ENCODE data around the gene ARHGAP26. TPM values are rescaled to one million over a fixed set of nuclear protein-coding genes. Genes with fewer than 3 reads are reported as not detected.

The ARHGAP26 gene
- total RNA-seq, 1 experiment from 2014 or later: 1.7 TPM

DNA sequence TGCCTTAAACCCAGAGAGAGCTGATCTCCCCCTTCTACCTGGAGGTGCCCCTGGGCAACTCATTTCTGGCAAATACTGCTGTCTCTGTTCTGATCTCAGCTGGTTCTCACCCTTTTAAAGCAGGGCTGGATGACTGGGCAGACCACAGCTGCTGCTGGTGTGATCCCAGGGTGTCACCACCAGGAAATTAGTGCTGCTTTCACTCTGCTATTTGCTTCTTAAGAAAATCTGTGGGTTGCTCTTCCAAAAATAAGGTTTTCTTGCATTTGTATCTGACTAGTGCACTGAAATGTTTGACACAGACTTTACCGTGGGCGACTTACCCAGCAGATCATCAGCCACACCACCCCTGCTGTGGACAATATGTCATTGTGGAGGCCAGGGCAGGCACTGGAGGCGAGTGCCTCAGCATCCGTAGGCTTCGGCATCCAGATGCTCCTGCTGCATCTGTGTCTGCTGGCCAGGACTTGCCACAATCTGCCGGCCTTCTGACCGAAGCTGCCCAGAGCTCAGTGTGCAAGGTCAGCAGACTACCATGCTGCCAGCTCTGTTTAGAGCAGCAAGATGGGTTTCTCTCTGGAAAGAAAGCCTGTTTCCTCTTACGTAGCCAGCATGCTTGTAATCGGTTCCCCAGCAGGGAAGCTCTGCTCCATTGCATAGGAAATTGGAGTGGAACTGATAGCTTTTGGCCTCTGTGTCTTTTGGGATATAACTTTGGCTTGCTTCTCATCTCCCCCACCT lies 13.6 kb downstream of the ARHGAP26 start:
- DNase-seq (ENCODE audit: low spot score): no peak

DNA sequence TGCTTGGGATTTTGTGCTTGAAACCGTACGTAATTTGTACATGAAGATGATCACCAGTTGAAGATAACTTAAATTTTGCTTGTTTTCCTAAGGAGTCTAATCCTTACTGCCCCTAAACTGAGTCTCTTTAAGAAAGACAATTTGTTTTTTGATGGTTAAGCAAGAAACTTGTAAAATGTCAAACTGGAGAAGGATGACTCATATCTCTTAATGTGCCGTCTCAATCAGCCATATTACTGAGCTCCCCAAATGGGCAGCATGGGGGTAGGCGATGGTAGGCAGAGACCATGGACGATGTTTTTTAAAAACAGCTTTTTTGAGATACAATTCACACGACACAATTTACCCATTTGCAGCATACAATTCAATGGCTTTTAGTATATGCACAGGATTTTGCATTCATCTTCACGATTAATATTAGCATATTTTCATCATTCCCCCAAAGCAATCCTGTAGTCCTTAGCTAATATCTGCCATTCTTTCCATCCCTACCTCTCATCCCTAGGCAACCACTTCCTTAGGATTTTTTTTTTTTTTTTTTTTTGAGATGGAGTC lies 14.3 kb downstream of the ARHGAP26 start:
- DNase-seq (ENCODE audit: low spot score): no peak

GRCh38 chr5:142785206-142785605 lies 15.0 kb downstream of the ARHGAP26 start:
- no peak for DNase-seq (ENCODE audit: low spot score)

GRCh38 chr5:142789206-142789605 lies 19.0 kb downstream of the ARHGAP26 start:
- no peak for DNase-seq (ENCODE audit: low spot score)

DNA sequence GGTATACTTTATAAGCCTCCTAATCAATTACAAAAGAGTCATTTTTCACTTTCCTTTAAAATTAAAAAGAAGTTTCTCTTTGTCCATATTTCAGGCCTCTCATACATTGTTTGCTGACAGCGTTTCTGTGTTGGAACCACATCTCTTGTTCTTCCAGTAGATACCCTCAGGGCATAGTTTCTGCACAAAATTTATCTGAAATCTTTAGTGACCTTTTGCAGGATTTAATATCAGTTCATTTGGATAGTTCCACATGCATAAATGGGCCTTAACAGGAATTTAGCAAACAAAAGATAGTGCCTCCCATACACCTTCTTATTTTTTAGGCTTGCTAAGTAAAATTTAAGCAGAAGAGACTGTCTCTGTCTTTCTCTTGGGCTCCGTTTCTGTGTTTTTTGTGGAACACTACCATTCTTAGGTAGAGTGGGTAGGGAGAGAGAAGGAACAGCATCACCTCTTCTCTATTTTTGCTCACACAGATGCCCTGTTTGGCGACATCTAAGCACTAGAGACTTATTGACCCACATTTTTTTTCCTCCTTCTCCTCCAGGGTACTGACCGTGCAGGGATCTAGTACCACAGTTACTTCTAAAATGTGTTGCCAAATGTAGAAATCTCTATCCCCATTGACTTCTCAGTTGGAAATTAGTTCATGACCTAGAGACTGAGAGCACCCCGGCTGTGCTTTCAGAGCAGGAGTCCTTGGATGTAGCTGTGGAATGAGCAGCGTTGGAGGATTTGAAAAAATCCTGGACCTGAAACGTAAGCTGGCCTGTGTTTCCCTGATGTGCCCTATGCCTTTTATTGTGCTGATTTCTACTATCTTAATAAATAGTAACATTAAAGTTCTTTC lies 22.1 kb downstream of the ARHGAP26 start:
- DNase-seq (ENCODE audit: low spot score): no peak

GRCh38 chr5:142792865-142793232 lies 22.7 kb downstream of the ARHGAP26 start:
- no peak for DNase-seq (ENCODE audit: low spot score)

- no peak for DNase-seq (ENCODE audit: low spot score)
These were observed 24.4 kb downstream of the ARHGAP26 start for GRCh38 chr5:142794537-142794936.

- no peak for DNase-seq (ENCODE audit: low spot score)
These were observed 25.1 kb downstream of the ARHGAP26 start for GRCh38 chr5:142795251-142795650.

- DNase-seq (ENCODE audit: low spot score): no peak
These were observed 26.4 kb downstream of the ARHGAP26 start for GRCh38 chr5:142796492-142797109.

- DNase-seq (ENCODE audit: low spot score): no peak
These were observed 27.2 kb downstream of the ARHGAP26 start for GRCh38 chr5:142797420-142797819.

DNA sequence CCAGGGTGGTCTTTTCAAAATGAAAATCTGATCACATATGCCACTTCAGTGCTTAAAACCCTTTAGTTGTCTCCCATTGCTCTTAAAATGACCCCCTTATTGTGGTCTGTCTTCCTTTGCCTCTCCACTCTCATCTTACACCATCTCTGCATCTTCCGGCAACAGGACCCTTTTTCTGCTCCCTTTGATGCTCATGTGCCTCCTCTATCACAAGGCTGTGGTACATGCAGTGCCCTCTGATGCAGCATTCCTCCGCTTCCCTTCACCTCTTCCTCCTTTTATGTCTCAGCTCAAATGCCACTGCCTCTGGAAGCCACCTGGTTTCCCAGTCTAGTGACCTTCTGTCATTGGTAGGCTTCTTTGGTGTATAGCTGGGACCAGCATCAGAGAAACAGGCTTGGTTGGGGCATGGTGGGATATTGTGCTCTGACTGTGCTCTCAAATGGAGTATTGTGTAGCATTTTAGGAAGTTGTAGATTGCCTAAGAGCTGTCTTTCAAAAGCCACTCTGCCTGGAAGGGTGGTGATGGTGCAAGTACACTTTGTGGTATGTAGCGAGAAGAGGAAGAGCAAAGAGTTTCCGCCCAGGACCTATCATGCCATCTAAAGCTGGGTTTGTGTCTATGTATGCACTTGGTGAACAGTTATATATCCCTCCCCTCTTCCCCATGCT lies 28.1 kb downstream of the ARHGAP26 start:
- no peak for DNase-seq (ENCODE audit: low spot score)

- no peak for DNase-seq (ENCODE audit: low spot score)
These were observed 30.8 kb downstream of the ARHGAP26 start for GRCh38 chr5:142800776-142801494.

- no peak for DNase-seq (ENCODE audit: low spot score)
These were observed 31.3 kb downstream of the ARHGAP26 start for GRCh38 chr5:142801495-142801871.

GRCh38 chr5:142803428-142804125 lies 33.4 kb downstream of the ARHGAP26 start:
- no peak for DNase-seq (ENCODE audit: low spot score)

DNA sequence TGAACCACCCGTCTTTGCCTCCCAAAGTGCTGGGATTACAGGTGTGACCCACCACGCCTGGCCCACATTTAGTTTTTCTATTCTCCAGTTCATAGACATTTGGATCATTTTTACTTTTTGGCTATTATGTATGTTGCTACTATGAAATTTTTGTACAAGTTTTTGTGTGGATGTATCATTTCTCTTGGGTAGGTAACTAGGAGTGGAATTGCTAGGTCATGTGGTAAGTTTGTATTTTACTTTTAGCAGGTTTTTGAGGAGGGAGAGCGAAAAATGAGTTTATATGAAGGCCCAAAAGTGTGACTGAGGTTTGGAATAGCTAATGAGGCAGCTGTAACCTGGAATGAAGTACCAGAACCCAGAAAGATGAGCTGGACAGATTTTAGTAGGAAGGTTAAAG lies 35.2 kb downstream of the ARHGAP26 start:
- DNase-seq (ENCODE audit: low spot score): no peak

- no peak for DNase-seq (ENCODE audit: low spot score)
These were observed 36.7 kb downstream of the ARHGAP26 start for GRCh38 chr5:142806841-142807267.

GRCh38 chr5:142807372-142807911 lies 37.3 kb downstream of the ARHGAP26 start:
- DNase-seq (ENCODE audit: low spot score): no peak

DNA sequence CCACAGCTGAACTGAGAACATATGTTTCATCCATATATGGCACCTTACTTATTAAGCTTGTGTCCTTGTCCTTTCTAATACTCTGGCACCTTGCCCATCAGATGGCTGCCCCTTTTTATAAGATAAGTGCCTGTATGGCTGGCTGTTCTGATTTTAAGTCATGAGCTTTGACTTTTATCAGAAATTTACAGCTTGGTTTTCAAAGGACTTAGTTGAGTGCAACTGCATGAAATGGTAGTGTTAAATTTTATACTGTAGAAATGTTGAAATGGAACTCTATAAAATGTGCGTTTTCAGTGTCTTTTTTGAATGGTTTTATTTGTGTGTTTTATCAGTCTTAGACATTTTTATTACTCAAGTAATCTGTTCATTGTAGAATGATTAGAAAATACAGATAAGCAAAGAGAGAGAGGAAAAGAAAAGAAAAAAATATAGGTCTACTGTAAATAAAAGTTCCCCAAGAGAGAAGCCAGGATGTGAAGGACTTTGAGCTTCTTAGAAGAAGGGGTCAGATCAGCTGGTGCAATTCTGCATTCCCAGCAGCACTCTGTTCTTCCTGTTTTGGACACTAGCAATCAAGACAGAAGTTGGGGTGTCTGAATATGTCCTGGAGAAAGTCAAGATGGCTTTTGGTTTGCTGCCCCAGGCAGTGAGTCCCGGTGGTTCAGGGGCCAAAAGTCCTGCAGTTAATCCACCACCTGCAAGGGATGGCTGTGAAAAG lies 38.9 kb downstream of the ARHGAP26 start:
- no peak for DNase-seq (ENCODE audit: low spot score)

GRCh38 chr5:142810081-142810480 lies 39.9 kb downstream of the ARHGAP26 start:
- DNase-seq (ENCODE audit: low spot score): no peak

All from H4 (cell line).